HG02884 (cell line): ENCODE data around the gene TBC1D8.
"Not testable (repeated sequence)": the region's sequence is repeated elsewhere in the genome, so short reads cannot be mapped to it uniquely, and the experiment has no call there.

Source experiments
- ATAC-seq: cut with Tn5 transposase; IDR thresholded peaks from one replicate; pipeline ENCODE4 v1.9.1; 2021; ENCODE audit warnings: mild to moderate bottlenecking, moderate library complexity; ENCODE audit not compliant: unreplicated experiment

The TBC1D8 gene

DNA sequence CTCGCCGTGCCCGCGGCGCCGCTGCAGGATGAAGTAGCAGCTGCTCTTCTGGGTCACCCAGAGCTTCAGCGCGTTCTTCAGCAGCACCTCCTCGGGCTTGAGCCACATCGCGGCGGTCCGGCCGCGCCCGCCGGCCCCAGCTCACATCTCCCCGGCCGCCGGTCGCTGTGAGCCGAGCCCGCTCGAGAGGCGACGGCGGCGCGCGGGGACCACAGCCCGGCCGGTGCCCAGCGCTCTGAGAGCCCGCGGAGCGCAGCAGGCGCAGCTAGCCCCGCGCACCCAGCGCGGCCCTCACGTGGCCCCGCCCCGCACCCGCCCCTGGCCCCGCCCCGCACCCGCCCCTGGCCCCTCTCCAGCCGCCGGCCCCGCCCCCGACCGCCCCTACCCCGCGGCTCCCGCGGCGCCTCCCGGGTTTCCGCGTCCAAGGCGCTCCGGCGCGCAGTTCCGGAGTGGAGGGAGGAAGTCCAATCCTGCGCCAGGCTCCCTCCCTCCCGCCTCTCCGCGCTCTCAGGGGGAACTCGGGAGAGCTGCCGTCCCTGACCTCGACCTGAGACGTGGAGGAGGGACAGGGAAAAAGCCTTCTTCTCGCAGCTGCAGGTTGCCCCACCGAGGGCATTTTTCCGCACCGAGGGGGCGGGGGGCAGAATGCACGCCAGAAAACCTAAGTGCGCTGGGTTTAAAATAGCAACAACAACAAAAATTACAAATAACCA is at the start of gene TBC1D8:
TSS of gene TBC1D8 (minus strand) at position 237 of the 713 bp plus-strand sequence. CDS start at position 108, 129 bp downstream.
- ATAC-seq, result peak; percentile 54

- ATAC-seq, result no peak
Observed at GRCh38 chr2:101200676-101201075, 49.5 kb upstream of the TBC1D8 start.

GRCh38 chr2:101199251-101199791 is 48.1 kb upstream of the TBC1D8 start:
- no peak for ATAC-seq

DNA sequence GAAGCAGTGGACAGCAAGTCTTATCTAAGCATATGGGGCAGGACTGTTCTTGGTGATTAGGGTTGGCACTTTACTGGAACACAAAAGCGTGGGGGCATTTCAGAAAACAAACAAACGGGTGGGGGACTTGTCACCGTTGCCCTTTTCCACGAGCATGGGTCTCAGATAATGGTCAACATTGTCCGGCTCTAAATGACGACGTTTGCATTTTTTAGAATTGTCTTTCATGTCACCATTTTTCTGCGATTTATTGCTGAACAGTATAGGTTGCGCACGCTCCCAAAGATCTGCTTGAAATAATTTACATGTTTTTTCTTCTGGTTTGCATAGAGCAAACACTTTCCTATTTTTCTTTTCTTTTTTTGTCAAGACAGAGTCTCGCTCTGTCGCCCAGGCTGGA is 46.6 kb upstream of the TBC1D8 start:
- ATAC-seq, result no peak

DNA sequence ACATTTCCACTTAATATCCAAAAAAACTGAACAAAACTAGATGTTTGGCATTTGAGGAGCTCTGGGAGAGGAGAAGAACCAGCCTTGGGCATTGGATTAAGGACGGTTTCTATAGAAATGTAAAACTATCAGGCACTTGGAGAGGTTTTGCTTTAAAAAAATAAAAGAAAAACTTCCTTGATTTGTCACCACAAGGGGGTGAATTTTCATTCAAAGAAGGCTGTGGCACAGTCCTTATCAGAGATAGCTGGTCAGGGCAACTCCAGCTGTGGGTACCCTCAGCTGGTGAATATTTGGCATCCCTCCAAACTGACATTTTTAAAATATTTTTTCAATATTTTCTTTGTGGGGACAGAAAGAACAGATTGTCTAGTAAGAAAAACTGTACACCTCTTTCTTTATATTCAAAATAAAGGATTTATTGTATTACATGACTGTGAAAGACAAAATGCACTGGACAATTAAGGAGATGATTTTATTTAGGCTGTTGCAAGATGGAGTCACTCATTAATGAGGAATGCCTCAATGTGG is 46.1 kb upstream of the TBC1D8 start:
- ATAC-seq, result no peak

DNA sequence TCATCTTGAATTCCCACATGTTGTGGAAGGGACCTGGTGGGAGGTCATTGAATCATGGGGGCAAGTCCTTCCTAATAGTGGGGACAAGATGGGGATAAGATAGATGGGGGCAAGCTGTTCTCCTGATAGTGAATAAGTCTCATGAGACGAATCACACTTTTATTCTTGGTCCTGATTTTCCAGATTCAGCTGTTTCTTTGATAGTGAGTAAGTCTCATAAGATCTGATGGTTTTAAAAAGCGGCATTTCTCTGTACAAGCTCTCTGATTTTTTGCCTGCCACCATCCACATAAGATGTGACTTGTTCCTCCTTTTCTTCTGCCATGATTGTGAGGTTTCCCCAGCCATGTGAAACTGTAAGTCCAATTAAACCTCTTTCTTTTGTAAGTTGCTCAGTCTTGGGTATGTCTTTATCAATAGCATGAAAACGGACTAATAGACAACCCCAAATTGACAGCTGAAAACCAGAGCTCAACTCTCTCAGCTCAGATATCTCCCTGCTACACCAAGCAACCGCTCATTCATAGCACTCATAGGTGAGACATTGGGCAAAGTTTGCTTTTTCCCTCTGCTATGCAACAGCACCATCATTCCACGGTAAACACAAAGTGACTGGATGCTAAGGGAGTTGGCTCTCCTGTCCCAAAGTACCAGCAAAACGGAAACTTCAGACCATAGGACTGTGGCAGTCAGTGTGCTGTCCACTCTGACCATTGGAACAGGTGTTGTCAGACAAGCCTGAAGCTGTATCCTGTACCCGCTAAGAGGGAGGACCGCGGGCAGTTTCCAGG is 44.9 kb upstream of the TBC1D8 start:
- ATAC-seq, result no peak

DNA sequence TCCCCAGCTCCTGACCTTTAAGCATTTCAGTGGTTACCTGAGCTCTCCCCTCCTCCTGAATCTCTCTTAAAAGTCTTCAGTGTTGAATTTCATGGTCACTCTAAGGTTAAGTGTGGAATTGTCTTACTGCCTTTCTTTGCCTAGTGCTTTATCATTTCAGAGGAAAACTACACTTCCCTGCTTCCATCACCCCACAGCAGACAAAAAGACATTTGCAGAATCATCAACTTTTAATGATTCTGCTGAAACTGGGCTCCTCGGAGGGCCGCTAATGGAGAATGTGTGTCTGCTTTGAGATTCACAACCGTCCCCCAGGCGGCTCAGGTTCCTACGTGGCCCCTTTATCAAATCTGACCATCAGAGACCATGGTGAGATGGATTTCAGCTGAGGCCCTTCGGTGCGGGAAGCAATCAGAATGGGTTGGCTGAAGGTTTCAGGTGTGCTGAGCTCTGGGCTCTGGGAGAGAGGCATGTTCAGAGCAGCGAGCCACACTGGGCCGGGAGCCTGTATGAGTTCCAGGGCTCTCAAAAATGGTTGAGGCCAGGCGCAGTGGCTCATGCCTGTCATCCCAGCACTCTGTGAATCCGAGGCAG is 41.9 kb upstream of the TBC1D8 start:
- no peak for ATAC-seq

DNA sequence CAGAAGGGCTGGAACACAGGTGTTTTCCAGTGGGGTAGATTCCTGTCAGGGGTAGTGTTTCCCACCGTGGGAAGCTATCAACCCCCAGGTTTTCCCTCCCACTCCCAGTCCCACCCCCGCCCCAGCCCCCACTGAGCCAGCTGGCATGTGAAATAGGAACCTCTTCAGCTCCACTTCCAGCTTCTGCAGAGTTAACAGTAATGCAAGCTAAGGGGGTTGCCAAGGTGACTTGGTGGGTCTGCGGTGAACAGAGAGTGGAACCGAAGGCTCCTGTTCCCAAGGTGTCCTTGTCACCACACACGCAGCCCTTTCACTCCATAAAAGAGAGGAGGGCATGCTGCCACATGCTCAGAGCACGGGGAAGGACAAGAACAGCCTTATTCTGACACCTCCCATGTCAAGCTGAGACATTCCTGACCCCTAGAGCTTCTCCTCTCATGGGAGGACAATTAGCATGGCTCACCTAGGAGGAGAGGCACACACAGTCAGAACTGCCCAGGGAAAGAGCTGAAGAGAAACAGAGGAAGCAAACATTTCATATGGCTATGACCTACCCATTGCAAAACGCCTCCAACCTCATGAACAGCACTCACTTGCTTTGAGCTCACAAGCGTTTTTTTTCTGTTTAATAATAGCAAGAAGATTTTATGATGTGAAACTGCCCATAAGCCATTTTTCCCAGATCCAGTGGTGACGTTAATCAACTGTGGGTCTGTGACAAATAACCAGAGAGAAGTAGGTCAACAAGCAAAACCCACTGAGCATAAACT is 39.8 kb upstream of the TBC1D8 start:
- no peak for ATAC-seq

- no peak for ATAC-seq
Observed at GRCh38 chr2:101188683-101189405, 37.7 kb upstream of the TBC1D8 start.

GRCh38 chr2:101187131-101187530 is 35.9 kb upstream of the TBC1D8 start:
- no peak for ATAC-seq

- no peak for ATAC-seq
Observed at GRCh38 chr2:101185656-101186055, 34.5 kb upstream of the TBC1D8 start.

- no peak for ATAC-seq
Observed at GRCh38 chr2:101185085-101185484, 33.9 kb upstream of the TBC1D8 start.

GRCh38 chr2:101179982-101180381 is 28.8 kb upstream of the TBC1D8 start:
- no peak for ATAC-seq

DNA sequence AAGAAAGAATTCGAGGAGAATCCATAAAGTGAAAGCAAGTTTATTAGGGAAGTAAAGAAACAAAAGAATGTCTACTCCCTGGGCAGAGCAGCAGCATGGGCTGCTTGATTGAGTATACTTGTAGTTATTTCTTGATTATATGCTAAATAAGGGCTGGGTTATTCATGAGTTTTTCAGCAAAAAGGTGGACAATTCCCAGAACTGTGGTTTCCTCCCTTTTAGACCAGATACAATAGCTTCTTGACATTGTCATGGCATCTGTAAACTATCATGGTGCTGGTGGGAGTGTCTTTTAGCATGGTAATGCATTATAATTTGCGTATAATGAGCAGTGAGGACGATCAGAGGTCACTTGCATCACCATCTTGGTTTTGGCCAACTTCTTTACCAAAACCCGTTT is 25.6 kb upstream of the TBC1D8 start:
- no peak for ATAC-seq

- no peak for ATAC-seq
Observed at GRCh38 chr2:101175991-101176390, 24.8 kb upstream of the TBC1D8 start.

GRCh38 chr2:101173707-101174295 is 22.6 kb upstream of the TBC1D8 start:
- no peak for ATAC-seq

DNA sequence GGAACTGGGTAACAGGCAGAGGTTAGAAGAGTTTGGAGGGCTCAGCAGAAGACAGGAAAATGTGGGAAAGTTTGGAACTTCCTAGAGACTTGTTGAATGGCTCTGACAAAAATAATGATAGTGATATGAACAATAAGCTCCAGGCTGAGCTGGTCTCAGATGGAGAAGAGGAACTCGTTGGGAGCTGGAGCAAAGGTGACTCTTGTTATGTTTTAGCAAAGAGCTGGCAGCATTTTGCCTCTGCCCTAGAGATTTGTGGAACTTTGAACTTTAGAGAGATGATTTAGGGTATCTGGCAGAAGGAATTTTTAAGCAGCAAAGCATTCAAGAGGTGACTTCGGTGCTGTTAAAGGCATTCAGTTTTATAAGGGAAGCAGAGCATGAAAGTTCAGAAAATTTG is 18.6 kb upstream of the TBC1D8 start:
- not testable (repeated sequence) for ATAC-seq

DNA sequence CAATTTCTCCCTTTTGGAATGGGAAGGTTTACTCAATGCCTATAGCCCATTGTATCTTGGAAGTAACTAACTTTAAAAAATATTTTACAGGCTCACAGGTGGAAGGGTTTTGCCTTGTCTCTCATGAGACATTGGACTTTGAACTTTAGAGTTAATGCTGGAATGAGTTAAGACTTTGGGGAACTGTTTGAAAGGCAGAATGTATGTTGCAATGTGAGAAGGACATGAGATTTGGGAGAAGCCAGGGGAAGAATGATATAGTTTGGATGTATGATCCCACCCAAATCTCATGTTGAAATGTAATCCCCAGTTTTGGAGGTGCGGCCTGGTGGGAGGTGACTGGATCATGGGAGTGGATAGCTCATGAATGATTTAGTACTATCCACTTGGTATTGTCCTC is 17.5 kb upstream of the TBC1D8 start:
- ATAC-seq, result no peak

DNA sequence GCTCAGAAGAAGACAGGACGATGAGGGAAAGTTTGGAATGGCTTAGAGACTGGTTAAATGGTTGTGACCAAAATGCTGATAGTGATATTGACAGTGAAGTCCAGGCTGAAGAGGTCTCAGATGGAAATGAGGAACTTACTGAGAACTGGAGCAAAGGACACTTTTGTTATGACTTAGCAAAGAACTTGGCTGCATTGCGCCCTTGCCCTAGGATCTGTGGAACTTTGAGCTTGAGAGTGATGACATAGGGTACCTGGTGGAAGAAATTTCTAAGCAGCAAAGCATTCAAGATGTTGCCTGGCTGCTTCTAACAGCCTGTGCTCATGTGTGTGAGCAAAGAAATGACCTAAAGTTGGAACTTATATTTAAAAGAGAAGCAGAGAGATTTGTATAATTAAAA is 16.4 kb upstream of the TBC1D8 start:
- ATAC-seq, result not testable (repeated sequence)

DNA sequence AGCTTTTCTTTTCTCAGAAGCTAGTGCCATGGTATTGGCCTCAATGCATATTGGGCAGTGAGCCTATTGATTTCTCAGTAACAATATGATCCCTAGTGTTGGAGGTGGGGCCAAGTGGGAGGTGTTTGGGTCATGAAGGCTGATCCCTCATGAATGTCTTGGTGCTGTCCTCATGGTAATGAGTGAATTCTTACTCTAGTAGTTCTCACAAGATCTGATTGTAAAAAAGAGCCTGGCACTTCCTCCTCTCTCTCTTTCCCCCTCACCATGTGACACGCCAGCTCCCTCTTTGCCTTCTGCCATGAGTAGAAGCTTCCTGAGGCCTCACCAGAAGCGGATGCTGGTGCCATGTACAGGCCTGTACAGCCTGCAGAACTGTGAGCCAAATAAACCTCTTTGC is 12.8 kb upstream of the TBC1D8 start:
- ATAC-seq, result no peak
